Activated CD4-positive, CD25-positive, alpha-beta regulatory T cell (primary cell): ENCODE measurements around the gene PRXL2B.
A peak's percentile ranks its signal among the peaks of the same experiment; 100 is the strongest.
"Not testable (repeated sequence)": the region's sequence is repeated elsewhere in the genome, so short reads cannot be mapped to it uniquely, and the experiment has no call there.

Experiments
- DNase-seq, 4 experiments: peaks; one replicate each; lab custom pipeline; 2025; lab: John Stamatoyannopoulos, UW

PRXL2B gene

GRCh38 chr1:2586154-2587070 lies at the start of gene PRXL2B:
TSS of gene PRXL2B (plus strand) at chr1:2586777. CDS start at chr1:2586886, 109 bp downstream.
- peak; percentile 96 to 99 (median 96) for DNase-seq

GRCh38 chr1:2537784-2538115 lies 48.8 kb upstream of the PRXL2B start:
- DNase-seq: no peak

- no peak for DNase-seq
Measured at GRCh38 chr1:2538376-2538775, 48.2 kb upstream of the PRXL2B start.

GRCh38 chr1:2538872-2539271 lies 47.7 kb upstream of the PRXL2B start:
- DNase-seq: no peak

GRCh38 chr1:2539312-2539907 lies 47.2 kb upstream of the PRXL2B start:
- peak in 1 of 4 experiments; percentile 16 for DNase-seq

- no peak for DNase-seq
Measured at GRCh38 chr1:2540816-2541492, 45.6 kb upstream of the PRXL2B start.

- no peak for DNase-seq
Measured at GRCh38 chr1:2541619-2542245, 44.8 kb upstream of the PRXL2B start.

- DNase-seq: no peak
Measured at GRCh38 chr1:2542246-2542915, 44.2 kb upstream of the PRXL2B start.

GRCh38 chr1:2543543-2544092 lies 43.0 kb upstream of the PRXL2B start:
- peak in 2 of 4 experiments; percentile 34 to 57 for DNase-seq

GRCh38 chr1:2544093-2544874 lies 42.3 kb upstream of the PRXL2B start:
- DNase-seq: no peak

- DNase-seq: no peak
Measured at GRCh38 chr1:2544875-2545640, 41.5 kb upstream of the PRXL2B start.

GRCh38 chr1:2545754-2546514 lies 40.6 kb upstream of the PRXL2B start:
- DNase-seq: peak; percentile 69 to 89 (median 79)

- DNase-seq: peak; percentile 57 to 67 (median 64)
Measured at GRCh38 chr1:2546515-2547209, 39.9 kb upstream of the PRXL2B start.

- DNase-seq: peak in 3 of 4 experiments; percentile 57 to 60 (median 57)
Measured at GRCh38 chr1:2547210-2548067, 39.1 kb upstream of the PRXL2B start.

- peak; percentile 64 to 76 (median 75) for DNase-seq
Measured at GRCh38 chr1:2548068-2548589, 38.4 kb upstream of the PRXL2B start.

GRCh38 chr1:2549367-2550029 lies 37.1 kb upstream of the PRXL2B start:
- not testable (repeated sequence) for DNase-seq
